MM.1S (cell line): ENCODE results near the gene CRADD.

Experiments
- DNase-seq: peaks from one replicate; pipeline ENCODE4 v3.0.0-alpha.2; 2015
- H2AFZ ChIP-seq: fragments of 300-600 bp; sonication (generic); 2 replicates; pipeline ENCODE4 v1.6.0; 2016; ENCODE audit warnings: antibody characterized with exemption, low read length
- H3F3A ChIP-seq: fragments of 300-600 bp; sonication (generic); 2 replicates; pipeline ENCODE4 v1.6.1; 2016; ENCODE audit warnings: mild to moderate bottlenecking, antibody characterized with exemption, low read length, moderate library complexity, mixed read lengths; ENCODE audit not compliant: insufficient read depth
- H3K27ac ChIP-seq: fragments of 300-600 bp; sonication (generic); 2 replicates; pipeline ENCODE4 v1.5.1; 2016; ENCODE audit warnings: mild to moderate bottlenecking, low read length
- H3K27me3 ChIP-seq: fragments of 300-600 bp; sonication (generic); replicated peaks from 2 replicates; pipeline ENCODE4 v1.6.0; 2016; ENCODE audit warnings: low read length; ENCODE audit not compliant: insufficient read depth
- H3K36me3 ChIP-seq: fragments of 300-600 bp; sonication (generic); replicated peaks from 2 replicates; pipeline ENCODE4 v1.6.1; 2016; ENCODE audit warnings: mild to moderate bottlenecking, low read length, mixed read lengths; ENCODE audit not compliant: insufficient read depth
- H3K4me1 ChIP-seq: fragments of 300-600 bp; sonication (generic); 2 replicates; pipeline ENCODE4 v1.6.1; 2016; ENCODE audit warnings: low read length, mixed read lengths
- H3K4me2 ChIP-seq: fragments of 300-600 bp; sonication (generic); 2 replicates; pipeline ENCODE4 v1.6.0; 2016; ENCODE audit warnings: low read depth, low read length
- H3K4me3 ChIP-seq: fragments of 300-600 bp; sonication (generic); 2 replicates; pipeline ENCODE4 v1.5.1; 2016; ENCODE audit warnings: low read length, mixed read lengths
- H3K79me2 ChIP-seq: fragments of 300-600 bp; sonication (generic); 2 replicates; pipeline ENCODE4 v1.6.1; 2016; ENCODE audit warnings: mixed run types, low read length, mixed read lengths
- H3K9ac ChIP-seq: fragments of 300-600 bp; sonication (generic); 2 replicates; pipeline ENCODE4 v1.6.1; 2016; ENCODE audit warnings: low read length, mixed read lengths
- H3K9me2 ChIP-seq: fragments of 300-600 bp; sonication (generic); replicated peaks from 2 replicates; pipeline ENCODE4 v1.6.1; 2016; ENCODE audit warnings: mild to moderate bottlenecking, low read length, mixed read lengths; ENCODE audit not compliant: insufficient read depth
- H3K9me3 ChIP-seq: fragments of 300-600 bp; sonication (generic); replicated peaks from 2 replicates; pipeline ENCODE4 v1.6.1; 2016; ENCODE audit warnings: mild to moderate bottlenecking, low read length, mixed read lengths; ENCODE audit not compliant: insufficient read depth
- H4K20me1 ChIP-seq: fragments of 300-600 bp; sonication (generic); 2 replicates; pipeline ENCODE4 v1.6.1; 2016; ENCODE audit warnings: mild to moderate bottlenecking, low read length, moderate library complexity, mixed read lengths; ENCODE audit not compliant: insufficient read depth
- CTCF ChIP-seq: fragments of 300-600 bp; sonication (generic); IDR thresholded peaks from 2 replicates; pipeline ENCODE4 v1.5.1; 2016; ENCODE audit warnings: antibody characterized with exemption, low read length, mixed read lengths
- EZH2 ChIP-seq: fragments of 300-600 bp; sonication (generic); optimal IDR thresholded peaks from 2 replicates; pipeline ENCODE3; 2017; ENCODE audit warnings: low read depth, mild to moderate bottlenecking, antibody characterized with exemption, low read length, mixed read lengths
- EZH2phosphoT487 ChIP-seq: fragments of 300-600 bp; sonication (generic); IDR thresholded peaks from 2 replicates; pipeline ENCODE4 v1.6.1; 2018; ENCODE audit warnings: antibody characterized with exemption, low read length

CRADD gene

GRCh38 chr12:93827179-93827578, 150.0 kb downstream of the CRADD start:
- H3K4me1 ChIP-seq, result no peaks in the 10 kb centered on the region
- no peak overlapping the region for H3K4me2 ChIP-seq
- no peaks in the 10 kb centered on the region for H3K9me3 ChIP-seq
- H3K4me3 ChIP-seq, result no peak overlapping the region
- no peak for DNase-seq
- H3F3A ChIP-seq, result no peaks in the 10 kb centered on the region
- no peaks in the 10 kb centered on the region for H3K79me2 ChIP-seq
- H3K9me2 ChIP-seq, result no peaks in the 10 kb centered on the region
- H3K36me3 ChIP-seq, result no peaks in the 10 kb centered on the region
- no peak overlapping the region for H3K27ac ChIP-seq
- TF ChIP-seq EZH2phosphoT487 (no peak), EZH2 (no peak), CTCF (no peak)
- no peaks in the 10 kb centered on the region for H4K20me1 ChIP-seq
- no peak overlapping the region for H2AFZ ChIP-seq
- no peak overlapping the region for H3K9ac ChIP-seq
- H3K27me3 ChIP-seq, result no peaks in the 10 kb centered on the region

- Histone ChIP-seq H4K20me1 (no peaks in the 10 kb centered on the region), H3K4me2 (no peak overlapping the region), H3K27ac (no peak overlapping the region), H3K79me2 (no peaks in the 10 kb centered on the region), H2AFZ (no peak overlapping the region), H3K27me3 (no peaks in the 10 kb centered on the region), H3K4me3 (no peak overlapping the region), H3K4me1 (no peaks in the 10 kb centered on the region), H3F3A (no peaks in the 10 kb centered on the region), H3K9me3 (no peaks in the 10 kb centered on the region), H3K9me2 (no peaks in the 10 kb centered on the region), H3K9ac (no peak overlapping the region), H3K36me3 (no peaks in the 10 kb centered on the region)
- TF ChIP-seq EZH2, result no peak
- TF ChIP-seq CTCF, result no peak
- TF ChIP-seq EZH2phosphoT487, result no peak
- no peak for DNase-seq
These were observed 150.5 kb downstream of the CRADD start for GRCh38 chr12:93827669-93828068.

GRCh38 chr12:93829016-93829415, 151.8 kb downstream of the CRADD start:
- Histone ChIP-seq H3F3A (no peaks in the 10 kb centered on the region), H3K9ac (no peak overlapping the region), H3K4me3 (no peak overlapping the region), H2AFZ (no peak overlapping the region), H3K4me2 (no peak overlapping the region), H4K20me1 (no peaks in the 10 kb centered on the region; the same call in 1 of the 2 replicates), H3K27me3 (no peaks in the 10 kb centered on the region), H3K36me3 (no peaks in the 10 kb centered on the region), H3K9me2 (no peaks in the 10 kb centered on the region), H3K27ac (no peak overlapping the region), H3K4me1 (no peaks in the 10 kb centered on the region), H3K9me3 (no peaks in the 10 kb centered on the region), H3K79me2 (no peaks in the 10 kb centered on the region)
- TF ChIP-seq EZH2phosphoT487 (no peak), EZH2 (no peak), CTCF (no peak)
- DNase-seq, result no peak
